Neural cell (in vitro differentiated cells): ENCODE data around the gene MEIOB. TPM values are rescaled to one million over a fixed set of nuclear protein-coding genes. Genes with fewer than 3 reads are reported as not detected.

Experiments
- H2AFZ ChIP-seq: fragments of 200-600, 300-800 bp; sonication (generic), shearing (Covaris generic); 2 replicates; pipeline ENCODE4 v1.6.0; 2014; ENCODE audit warnings: low read depth, mild to moderate bottlenecking, antibody characterized with exemption, low read length, moderate library complexity
- H3F3A ChIP-seq: fragments of 200-600 bp; shearing (Covaris generic); 2 replicates; pipeline ENCODE4 v1.6.1; 2016; ENCODE audit warnings: mild to moderate bottlenecking, moderate library complexity, mixed read lengths, antibody characterized with exemption, low read length; ENCODE audit not compliant: insufficient read depth, poor library complexity, severe bottlenecking
- H3K27ac ChIP-seq: fragments of 200-600, 300-800 bp; sonication (generic), shearing (Covaris generic); 2 replicates; pipeline ENCODE4 v1.5.1; 2014; ENCODE audit warnings: mild to moderate bottlenecking, low read length, moderate library complexity
- H3K27me3 ChIP-seq: fragments of 300-800, 200-600 bp; sonication (generic), shearing (Covaris generic); 2 replicates; pipeline ENCODE4 v1.6.0; 2014; ENCODE audit warnings: mild to moderate bottlenecking, low read depth, low read length, moderate library complexity; ENCODE audit not compliant: insufficient read depth
- H3K36me3 ChIP-seq: fragments of 300-800, 200-600 bp; sonication (generic), shearing (Covaris generic); 2 replicates; pipeline ENCODE4 v1.5.1; 2014; ENCODE audit warnings: mild to moderate bottlenecking, antibody characterized with exemption, low read length, moderate library complexity; ENCODE audit not compliant: insufficient read depth
- H3K4me2 ChIP-seq: fragments of 300-800, 200-600 bp; sonication (generic), shearing (Covaris generic); 2 replicates; pipeline ENCODE4 v1.6.0; 2014; ENCODE audit warnings: mild to moderate bottlenecking, low read length
- H3K4me3 ChIP-seq: fragments of 300-800, 200-600 bp; sonication (generic), shearing (Covaris generic); 2 replicates; pipeline ENCODE4 v1.5.1; 2014; ENCODE audit warnings: mild to moderate bottlenecking, low read length, moderate library complexity
- H3K79me2 ChIP-seq: fragments of 200-600 bp; shearing (Covaris generic); replicated peaks from 2 replicates; pipeline ENCODE4 v1.6.0; 2014; ENCODE audit warnings: mild to moderate bottlenecking, low read length, moderate library complexity; ENCODE audit not compliant: insufficient read depth
- H3K9ac ChIP-seq: fragments of 300-800, 200-600 bp; sonication (generic), shearing (Covaris generic); 2 replicates; pipeline ENCODE4 v1.6.1; 2016; ENCODE audit warnings: mild to moderate bottlenecking, low read length, mixed read lengths
- H3K9me2 ChIP-seq: fragments of 200-600 bp; shearing (Covaris generic); 2 replicates; pipeline ENCODE4 v1.6.1; 2016; ENCODE audit warnings: mild to moderate bottlenecking, low read length, mixed read lengths; ENCODE audit not compliant: insufficient read depth
- H3K9me3 ChIP-seq: fragments of 200-600, 300-800 bp; sonication (generic), shearing (Covaris generic); 2 replicates; pipeline ENCODE4 v1.6.1; 2016; ENCODE audit warnings: mild to moderate bottlenecking, mixed run types, low read length, moderate library complexity, mixed read lengths
- H4K20me1 ChIP-seq: fragments of 200-600 bp; shearing (Covaris generic); 2 replicates; pipeline ENCODE4 v1.6.1; 2016; ENCODE audit warnings: mild to moderate bottlenecking, mixed run types; ENCODE audit not compliant: insufficient read depth
- CTCF ChIP-seq: fragments of 450-650 bp; IDR thresholded peaks from 2 replicates; pipeline ENCODE4 v1.5.1; 2014; ENCODE audit warnings: antibody characterized with exemption, mild to moderate bottlenecking, moderate library complexity; ENCODE audit not compliant: poor library complexity, severe bottlenecking
- EP300 ChIP-seq: fragments of 450-650 bp; conservative IDR thresholded peaks from 2 replicates; pipeline ENCODE4 v1.6.1; 2014; ENCODE audit warnings: antibody characterized with exemption, mild to moderate bottlenecking, moderate library complexity; ENCODE audit not compliant: poor library complexity, severe bottlenecking
- EZH2 ChIP-seq: fragments of 200-600, 300-800 bp; shearing (Covaris generic), sonication (generic); IDR thresholded peaks from 2 replicates; pipeline ENCODE4 v1.6.1; 2014; ENCODE audit warnings: antibody characterized with exemption, low read length, borderline replicate concordance, mild to moderate bottlenecking; ENCODE audit not compliant: insufficient read depth, poor library complexity, severe bottlenecking
- MXI1 ChIP-seq: fragments of 450-650 bp; conservative IDR thresholded peaks from 2 replicates; pipeline ENCODE4 v1.6.1; 2014; ENCODE audit warnings: antibody characterized with exemption, mild to moderate bottlenecking; ENCODE audit not compliant: poor library complexity, severe bottlenecking
- POLR2AphosphoS5 ChIP-seq: IDR thresholded peaks from 2 replicates; pipeline ENCODE4 v1.6.1; 2012
- RAD21 ChIP-seq: fragments of 450-650 bp; conservative IDR thresholded peaks from 2 replicates; pipeline ENCODE4 v1.6.1; 2014; ENCODE audit warnings: antibody characterized with exemption, mild to moderate bottlenecking, moderate library complexity
- SMC3 ChIP-seq: fragments of 450-650 bp; conservative IDR thresholded peaks from 2 replicates; pipeline ENCODE4 v1.6.1; 2014; ENCODE audit warnings: antibody characterized with exemption, mild to moderate bottlenecking, moderate library complexity; ENCODE audit not compliant: poor library complexity
- TAF1 ChIP-seq: IDR thresholded peaks from 2 replicates; pipeline ENCODE4 v1.6.1; 2012; ENCODE audit warnings: low read depth
- polyA plus RNA-seq: library from polyadenylated mRNA; depleted of rRNA; stranded (reverse); fragments of >200 nt; gene quantifications from 2 replicates; pipeline ENCODE4 v1.2.3, GENCODE V29; 2014
- TF ChIP-seq, protein P1 (sequence below): IDR thresholded peaks from 2 replicates; pipeline ENCODE4 v1.6.1; 2012; ENCODE audit warnings: borderline replicate concordance

The MEIOB gene
- polyA plus RNA-seq, 1 donor from 2014 or later: not detected

GRCh38 chr16:1902547-1903219 is 30.7 kb upstream of the MEIOB start:
- H3K4me2 ChIP-seq: no peak overlapping the region

DNA sequence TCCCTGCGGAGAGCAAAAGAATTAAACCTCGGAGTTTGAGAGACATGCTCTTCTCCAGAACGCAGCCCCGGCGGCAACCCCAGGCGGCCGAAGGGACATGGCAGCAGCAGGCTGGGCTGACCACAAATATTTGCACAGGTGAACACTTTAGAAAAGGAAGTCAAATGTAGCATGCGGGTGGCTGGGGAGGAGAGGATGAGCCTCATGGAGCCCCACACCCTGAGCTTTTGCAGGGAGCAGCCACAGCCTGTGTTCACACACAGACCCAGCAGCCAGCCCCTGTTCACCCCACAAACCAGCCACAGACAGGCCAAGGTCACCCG is 28.4 kb upstream of the MEIOB start:
- Histone ChIP-seq H3K4me3 (no peak overlapping the region), H3K4me2 (no peak overlapping the region), H3K9me3 (no peaks in the 10 kb centered on the region), H2AFZ (no peak overlapping the region), H3F3A (no peaks in the 10 kb centered on the region), H3K27ac (no peak overlapping the region), H3K27me3 (no peaks in the 10 kb centered on the region), H3K9ac (no peak overlapping the region), H3K9me2 (no peaks in the 10 kb centered on the region), H3K36me3 (no peaks in the 10 kb centered on the region), H3K79me2 (no peaks in the 10 kb centered on the region), H4K20me1 (no peaks in the 10 kb centered on the region)
- TF ChIP-seq EZH2: no peak
- TF ChIP-seq CTCF: no peak
- TF ChIP-seq TAF1: no peak
- no peak for TF ChIP-seq SMC3
- TF ChIP-seq POLR2AphosphoS5: no peak
- TF ChIP-seq, protein P1, sequence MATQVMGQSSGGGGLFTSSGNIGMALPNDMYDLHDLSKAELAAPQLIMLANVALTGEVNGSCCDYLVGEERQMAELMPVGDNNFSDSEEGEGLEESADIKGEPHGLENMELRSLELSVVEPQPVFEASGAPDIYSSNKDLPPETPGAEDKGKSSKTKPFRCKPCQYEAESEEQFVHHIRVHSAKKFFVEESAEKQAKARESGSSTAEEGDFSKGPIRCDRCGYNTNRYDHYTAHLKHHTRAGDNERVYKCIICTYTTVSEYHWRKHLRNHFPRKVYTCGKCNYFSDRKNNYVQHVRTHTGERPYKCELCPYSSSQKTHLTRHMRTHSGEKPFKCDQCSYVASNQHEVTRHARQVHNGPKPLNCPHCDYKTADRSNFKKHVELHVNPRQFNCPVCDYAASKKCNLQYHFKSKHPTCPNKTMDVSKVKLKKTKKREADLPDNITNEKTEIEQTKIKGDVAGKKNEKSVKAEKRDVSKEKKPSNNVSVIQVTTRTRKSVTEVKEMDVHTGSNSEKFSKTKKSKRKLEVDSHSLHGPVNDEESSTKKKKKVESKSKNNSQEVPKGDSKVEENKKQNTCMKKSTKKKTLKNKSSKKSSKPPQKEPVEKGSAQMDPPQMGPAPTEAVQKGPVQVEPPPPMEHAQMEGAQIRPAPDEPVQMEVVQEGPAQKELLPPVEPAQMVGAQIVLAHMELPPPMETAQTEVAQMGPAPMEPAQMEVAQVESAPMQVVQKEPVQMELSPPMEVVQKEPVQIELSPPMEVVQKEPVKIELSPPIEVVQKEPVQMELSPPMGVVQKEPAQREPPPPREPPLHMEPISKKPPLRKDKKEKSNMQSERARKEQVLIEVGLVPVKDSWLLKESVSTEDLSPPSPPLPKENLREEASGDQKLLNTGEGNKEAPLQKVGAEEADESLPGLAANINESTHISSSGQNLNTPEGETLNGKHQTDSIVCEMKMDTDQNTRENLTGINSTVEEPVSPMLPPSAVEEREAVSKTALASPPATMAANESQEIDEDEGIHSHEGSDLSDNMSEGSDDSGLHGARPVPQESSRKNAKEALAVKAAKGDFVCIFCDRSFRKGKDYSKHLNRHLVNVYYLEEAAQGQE: no peak
- TF ChIP-seq MXI1: no peak
- TF ChIP-seq RAD21: no peak

More at GRCh38 chr16:1902547-1903219, 30.7 kb upstream of the MEIOB start:
- TF ChIP-seq POLR2AphosphoS5 (no peak), EP300 (no peak), MXI1 (no peak), TAF1 (no peak), RAD21 (no peak), CTCF (no peak), EZH2 (no peak), SMC3 (no peak)
- TF ChIP-seq, protein P1: no peak
- Histone ChIP-seq H3K4me3 (no peak overlapping the region), H3K79me2 (no peaks in the 10 kb centered on the region), H3K9me3 (no peaks in the 10 kb centered on the region), H3K36me3 (no peaks in the 10 kb centered on the region), H3K27me3 (no peaks in the 10 kb centered on the region), H4K20me1 (no peaks in the 10 kb centered on the region), H3K9ac (no peak overlapping the region), H3F3A (no peaks in the 10 kb centered on the region), H3K27ac (no peak overlapping the region), H2AFZ (no peak overlapping the region), H3K9me2 (no peaks in the 10 kb centered on the region)
